ENCODE measurements around the gene LENG8.
"Not testable (repeated sequence)": the region's sequence is repeated elsewhere in the genome, so short reads cannot be mapped to it uniquely, and the experiment has no call there.

LENG8 gene

DNA sequence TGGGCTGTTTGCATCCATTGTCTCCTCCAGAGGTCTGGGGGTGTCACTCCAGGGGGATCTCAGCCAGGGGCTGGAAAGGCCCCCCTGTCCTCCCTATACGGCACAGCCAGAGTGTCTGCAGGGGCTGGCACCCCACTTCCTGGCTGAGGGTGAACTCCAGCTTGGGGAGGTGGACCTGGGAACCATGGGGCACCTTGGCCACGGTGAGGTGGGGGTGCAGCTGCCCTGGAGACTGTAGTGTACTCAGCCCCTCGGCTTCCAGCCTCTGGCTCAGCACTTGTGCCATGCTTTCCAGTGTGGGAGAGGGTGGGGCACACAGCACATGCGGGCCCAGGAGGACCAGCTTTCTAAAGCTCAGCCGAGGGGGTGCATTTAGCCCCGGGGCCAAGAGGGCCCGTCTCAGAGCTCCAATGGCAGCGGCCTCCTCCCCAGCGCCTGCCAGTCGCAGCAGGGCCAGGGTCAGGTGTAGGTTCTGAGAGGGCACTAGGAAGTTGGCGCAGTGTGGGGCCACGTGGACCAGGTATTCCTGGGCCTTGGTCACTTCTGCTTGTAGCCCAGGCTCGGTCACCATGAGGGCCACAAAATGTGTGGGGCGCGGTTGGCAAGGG is 13.2 kb downstream of the LENG8 start:
- DNase-seq (ENCODE audit: low read depth), result no peak

DNA sequence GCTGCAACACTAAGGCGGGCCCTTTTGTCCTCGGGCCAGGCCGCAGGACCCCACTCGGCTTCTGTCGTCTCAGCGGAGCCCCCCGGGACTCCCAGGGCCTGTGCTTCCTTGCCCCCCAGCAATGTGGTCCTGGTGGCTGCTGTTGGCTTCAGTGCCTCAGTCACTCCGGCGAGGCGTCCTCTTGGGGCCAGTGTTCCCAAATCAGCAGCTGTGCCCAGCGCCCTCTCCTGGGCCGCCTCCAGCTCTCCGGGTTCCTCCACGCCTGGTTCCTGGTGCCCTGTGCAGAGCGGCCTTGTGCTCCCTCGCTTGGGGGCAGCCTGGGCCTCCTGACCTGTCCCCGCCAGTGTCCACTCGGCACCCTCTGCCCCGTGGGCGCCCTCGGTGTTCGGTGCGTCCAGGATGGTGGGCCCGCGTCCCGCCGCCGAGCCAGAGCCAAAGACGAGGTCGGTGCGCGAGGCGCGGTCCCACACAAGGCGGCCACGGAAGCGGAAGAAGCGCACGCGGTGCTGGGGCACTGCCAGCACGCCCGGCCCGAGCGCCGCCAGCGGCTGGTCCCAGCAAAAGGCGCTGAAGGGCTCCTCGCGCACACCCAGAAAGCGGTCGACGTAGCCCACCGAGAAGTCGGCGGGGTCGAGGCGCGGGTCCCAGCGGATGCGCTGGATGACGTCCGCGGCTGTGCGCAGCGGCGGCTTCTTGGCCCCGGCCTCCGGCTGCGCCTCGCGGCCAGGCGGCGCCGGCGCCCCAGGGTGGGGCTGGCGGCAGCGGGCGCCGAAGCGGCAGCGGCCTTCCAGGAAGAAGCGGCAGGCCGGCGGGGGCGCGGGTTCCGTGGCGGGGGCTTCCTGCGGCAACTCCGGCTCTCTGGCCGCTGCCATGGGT is 13.9 kb downstream of the LENG8 start:
- DNase-seq (ENCODE audit: low read depth), result peak; percentile 59

DNA sequence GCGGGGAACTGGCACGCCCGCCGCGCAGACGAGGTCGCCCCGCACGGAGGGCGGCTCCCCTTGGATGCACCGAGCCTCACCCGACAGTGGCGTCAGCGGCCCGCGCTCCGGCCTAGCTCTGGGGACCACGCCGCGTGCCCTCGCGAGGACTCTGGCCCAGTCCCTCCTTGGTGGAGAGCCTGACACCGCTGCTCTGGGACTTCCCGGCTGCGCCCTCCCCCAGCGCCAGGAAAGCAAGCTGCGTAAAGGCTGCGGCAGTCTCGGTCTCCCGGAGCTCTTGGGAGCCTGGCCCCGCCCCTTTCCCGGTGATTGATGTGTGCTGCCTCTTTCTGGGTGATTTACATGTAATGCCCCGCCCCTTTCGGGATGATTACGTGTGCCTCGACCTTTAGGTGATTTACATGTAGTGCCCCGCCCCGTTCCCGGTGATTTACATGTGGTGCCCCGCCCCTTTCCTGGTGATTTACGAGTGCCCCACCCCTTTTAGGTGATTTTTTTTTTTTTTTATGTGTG is 14.6 kb downstream of the LENG8 start, which contains the start of gene LENG9:
Gene LENG9 (minus strand): TSS at position 248 of the 513 bp plus-strand sequence. CDS start 252 bp downstream, outside the sequence.
- DNase-seq (ENCODE audit: low read depth), result peak; percentile 99

DNA sequence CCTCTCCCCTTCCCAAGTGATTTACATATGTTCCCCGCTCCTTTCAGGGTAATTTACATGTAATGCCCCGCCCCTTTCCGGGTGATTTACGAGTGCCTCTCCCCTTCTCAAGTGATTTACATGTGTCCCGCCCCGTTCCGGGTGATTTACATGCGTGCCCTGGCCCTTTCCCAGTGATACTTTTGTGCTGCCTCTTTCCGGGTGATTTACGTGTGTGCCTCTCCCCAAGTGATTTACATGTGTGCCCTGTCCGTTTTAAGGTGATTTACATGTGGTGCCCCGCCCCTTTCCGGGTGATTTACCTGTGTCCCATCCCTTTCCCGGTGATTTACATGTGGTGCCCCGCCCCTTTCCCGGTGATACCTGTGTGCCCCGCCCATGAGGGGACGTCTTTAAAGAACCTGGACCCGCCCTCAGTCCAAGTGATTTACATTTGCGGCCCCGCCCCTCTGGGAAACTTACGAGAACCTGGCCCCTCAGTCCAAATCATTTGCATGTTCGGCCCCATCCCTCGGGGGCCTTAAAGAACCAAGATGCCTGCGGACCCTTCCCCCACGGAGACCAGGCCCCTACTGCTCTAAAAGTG is 15.1 kb downstream of the LENG8 start:
- peak; percentile 65 for DNase-seq (ENCODE audit: low read depth)

DNA sequence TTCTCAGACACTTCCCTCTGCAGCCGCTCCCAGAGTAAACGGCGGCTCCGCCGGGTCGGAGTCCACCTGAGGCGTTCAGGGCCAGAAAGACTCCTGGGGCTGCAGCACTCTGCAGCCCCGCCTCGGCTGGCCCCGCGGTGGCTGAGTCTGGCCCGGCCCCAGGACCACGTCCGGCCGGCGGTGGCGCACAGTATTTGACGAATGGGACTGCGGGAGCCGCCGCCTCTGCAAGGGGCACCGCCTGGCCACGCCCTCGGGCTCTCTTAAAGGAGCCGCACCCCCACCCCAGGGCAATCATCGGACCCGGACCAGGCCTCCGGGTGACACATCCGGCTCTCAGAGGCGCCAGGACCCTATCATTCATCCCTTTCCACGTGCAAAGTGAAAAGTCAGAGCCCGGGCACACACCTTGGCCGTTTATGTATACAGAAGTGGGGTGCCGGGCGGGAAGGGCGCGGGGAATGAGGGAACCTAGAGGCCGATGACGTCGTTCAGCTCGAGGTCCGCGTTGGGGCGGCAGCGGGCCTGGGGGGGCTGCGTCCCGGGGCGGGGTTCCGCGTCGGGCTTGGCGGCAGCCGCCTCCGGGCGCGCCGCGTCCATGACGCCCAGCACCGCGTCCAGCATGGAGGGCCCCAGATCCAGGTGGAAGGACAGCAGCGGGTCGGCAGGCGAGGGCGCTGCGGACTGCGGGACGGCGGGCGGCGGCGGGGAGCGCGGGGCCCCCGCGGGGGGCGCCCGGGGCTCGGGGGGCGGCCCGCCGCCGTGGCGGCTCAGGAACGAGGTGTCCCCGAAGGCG is 15.8 kb downstream of the LENG8 start:
- DNase-seq (ENCODE audit: low read depth), result peak; percentile 84

DNA sequence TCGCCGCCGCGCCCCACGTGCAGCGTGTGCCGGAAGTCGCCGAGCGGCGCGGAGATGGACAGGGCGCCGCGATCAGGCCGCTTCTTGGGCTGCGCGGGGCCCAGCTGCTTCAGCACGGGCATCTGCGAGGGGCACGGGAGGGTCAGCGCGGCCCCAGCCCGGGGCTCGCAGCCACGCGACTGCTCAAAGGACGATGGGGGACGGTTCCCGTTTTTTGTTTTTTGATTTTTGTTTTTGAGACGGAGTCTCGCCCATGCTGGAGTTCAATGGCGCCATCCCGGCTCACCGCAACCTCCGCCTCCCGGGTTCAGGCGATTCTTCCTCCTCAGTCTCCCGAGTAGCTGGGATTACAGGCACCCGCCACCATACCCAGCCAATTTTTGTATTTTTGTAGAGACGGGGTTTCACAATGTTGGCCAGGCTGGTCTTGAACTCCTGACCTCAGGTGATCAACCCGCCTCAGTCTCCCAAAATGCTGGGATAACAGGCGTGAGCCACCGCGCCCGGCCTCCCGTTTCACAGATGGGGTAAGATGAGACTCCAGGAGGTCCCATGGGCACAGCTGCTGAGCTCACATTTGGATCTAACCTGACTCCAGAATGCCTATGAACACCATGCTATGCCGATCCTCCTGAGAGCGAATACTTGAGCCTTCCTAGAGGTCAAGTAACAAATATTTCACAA is 16.6 kb downstream of the LENG8 start:
- DNase-seq (ENCODE audit: low read depth), result no peak

DNA sequence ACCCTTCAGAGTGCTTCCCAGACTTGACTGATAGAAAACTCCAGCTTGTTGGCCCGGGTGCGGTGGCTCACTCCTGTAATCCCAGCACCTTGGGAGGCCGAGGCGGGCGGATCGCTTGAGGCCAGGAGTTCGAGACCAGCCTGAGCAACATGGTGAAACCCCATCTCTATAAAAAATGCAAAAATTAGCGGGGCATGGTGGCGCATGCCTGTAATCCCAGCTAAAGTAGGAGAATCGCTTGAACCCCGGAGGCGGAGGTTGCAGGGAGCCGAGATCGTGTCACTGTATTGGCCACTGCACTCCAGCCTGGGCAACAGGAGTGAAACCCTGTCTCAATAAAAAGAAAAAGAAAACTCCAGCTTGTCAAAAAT is 17.1 kb downstream of the LENG8 start:
- not testable (repeated sequence) for DNase-seq (ENCODE audit: low read depth)

DNA sequence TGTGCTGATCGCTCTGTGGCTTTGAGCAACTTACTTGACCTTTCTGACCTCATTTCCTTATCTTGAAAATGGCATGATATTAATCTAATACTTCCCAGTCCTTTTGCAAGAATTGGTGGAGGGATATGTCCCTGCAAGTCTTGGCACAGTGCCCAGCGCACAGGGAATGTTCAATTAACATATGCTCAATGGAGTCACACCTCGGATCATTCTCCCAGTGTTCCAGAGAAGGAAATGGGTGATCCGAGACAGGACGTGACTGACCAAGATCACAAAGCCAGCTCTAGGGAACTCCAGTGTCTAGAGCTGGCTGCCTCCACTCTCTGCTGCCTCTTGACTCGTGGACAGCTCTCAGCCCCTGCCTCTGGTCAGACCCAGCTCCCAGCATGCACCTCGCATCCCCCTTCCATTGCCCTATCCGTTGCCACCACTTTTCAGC is 20.5 kb downstream of the LENG8 start:
- DNase-seq (ENCODE audit: low read depth), result no peak

DNA sequence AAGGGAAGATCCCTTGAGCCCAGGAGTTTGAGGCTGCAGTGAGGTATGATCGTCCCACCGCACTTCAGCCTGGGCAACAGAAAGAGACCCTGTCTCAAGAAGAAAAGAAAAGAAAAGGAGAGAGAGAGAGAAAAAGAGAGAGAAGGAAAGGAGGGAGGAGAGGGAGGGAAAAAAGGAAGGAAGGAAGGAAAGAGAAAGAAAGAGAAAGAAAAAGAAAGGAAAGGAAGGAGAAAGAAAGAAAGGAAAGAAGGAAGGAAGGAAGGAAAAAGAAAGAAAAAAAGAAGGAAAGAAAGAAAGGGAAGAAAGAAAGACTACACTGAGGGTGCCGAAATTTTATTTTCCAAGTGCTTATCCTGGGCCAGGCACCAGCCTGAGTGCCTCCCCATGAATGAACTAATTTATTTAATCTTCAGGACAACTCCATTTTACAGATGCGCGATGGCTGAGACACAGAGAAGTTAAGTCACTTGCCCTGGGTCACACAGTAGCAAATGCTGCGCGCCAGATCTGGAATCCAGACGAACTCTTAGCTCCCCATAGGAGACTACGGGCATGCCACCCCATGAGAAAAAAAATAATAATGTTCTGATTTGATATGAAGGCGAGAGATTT is 21.4 kb downstream of the LENG8 start:
- DNase-seq (ENCODE audit: low read depth), result no peak

DNA sequence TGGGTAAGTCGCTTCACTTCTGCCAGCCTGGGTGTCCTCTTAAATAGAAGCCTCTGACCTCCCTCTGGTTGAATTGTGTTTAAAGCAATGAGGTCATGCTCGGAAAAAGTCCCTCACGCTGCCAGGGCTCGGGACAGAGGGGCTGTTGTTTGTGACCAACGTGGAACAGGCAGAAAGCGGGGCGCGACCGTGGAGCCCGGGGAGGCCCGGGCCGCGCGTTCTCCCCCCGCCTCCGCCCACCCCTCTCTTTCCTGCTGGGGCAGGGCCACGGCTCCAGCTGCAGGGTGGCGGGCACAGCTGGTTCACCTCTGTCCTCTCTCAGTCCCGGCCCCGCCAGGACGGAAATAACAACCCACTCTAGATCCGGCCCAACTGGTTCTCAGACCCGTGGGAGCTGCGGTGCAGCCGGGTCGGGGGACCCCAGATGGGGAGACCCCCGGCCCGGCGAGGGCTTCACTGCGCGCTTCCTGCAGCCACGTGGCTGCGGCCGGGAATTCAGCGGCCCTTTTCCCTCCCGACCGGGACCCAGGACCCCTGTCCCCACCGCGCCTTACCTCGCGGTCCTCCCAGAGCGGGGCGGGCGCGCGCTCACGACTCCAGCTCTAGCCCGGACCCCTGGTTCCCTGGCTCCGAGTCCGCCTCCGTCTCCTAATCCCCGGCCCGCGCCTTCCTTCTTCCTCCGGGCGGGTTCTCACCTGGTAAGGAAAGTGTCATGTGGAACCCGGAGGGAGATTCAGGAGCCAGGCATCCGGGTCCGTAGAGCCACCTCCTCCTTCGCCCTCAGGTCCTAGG is 22.2 kb downstream of the LENG8 start:
- no peak for DNase-seq (ENCODE audit: low read depth)

DNA sequence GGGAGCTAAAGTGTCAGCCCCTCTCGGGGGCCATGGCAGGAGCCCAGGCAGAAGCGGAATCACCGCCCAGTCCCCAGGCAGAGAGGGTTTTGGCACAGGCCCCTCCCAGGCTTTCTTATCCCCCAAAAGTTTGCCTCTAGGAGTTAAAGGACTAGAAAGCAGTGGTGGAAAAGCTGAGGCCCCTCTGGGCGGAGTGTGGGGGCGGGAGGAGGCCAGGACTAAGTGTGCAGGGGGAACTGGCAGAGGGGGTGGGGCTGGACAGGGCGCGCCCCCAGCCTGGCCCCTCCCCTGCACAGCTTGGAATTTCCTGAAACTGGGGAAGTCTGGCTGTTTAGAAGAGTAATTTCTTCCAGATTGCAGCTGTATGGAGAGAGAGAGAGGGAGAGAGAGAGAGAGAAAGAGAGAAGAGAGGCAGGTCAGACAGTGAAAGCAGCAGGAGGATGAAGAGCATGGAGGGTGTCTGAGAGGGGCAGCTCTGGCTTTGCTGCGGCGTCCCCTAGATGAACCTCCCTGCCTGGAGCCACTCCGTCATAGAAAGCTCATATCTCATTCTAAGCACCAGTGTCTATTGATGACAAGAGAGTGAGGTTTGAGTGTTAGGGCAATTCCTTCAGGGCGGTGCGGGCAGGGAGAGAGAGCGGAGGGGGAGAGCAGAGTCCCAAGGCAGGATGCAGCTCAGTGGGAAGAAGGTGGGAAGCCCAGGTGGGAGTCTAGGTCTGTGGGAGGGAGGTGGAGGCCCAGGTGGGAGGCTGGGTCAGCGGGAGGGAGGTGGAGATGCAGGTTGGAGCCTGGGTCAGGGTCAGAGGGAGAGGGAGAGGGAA is 24.3 kb downstream of the LENG8 start, which contains the start of gene CDC42EP5:
Gene CDC42EP5 (minus strand): TSS at position 226 of the 821 bp plus-strand sequence. CDS start 7,749 bp downstream, outside the sequence.
- peak; percentile 91 for DNase-seq (ENCODE audit: low read depth)

DNA sequence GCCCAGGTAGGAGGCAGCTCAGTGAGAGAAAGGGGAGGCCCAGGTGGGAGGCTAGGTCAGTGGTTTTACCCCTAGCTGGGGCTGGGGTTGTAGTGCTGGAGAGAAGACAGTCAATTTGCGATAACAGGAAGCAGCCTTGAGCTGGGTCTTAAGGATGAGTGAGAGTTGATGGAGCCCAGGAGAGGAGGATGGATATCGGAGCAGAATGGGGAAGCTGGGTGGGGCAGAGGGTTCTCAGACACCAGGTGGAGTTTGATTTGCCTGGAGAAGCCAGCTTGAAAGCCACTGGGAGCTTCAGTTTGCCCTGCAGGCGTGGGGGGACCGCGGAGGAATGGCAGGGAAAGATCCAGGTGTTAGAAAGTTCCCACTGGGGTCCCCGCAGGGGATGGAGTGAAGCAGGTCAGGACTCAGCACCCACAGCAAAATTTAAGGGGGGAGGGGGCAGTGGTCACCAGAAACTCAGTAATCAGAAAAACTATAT is 24.9 kb downstream of the LENG8 start:
- no peak for DNase-seq (ENCODE audit: low read depth)

DNA sequence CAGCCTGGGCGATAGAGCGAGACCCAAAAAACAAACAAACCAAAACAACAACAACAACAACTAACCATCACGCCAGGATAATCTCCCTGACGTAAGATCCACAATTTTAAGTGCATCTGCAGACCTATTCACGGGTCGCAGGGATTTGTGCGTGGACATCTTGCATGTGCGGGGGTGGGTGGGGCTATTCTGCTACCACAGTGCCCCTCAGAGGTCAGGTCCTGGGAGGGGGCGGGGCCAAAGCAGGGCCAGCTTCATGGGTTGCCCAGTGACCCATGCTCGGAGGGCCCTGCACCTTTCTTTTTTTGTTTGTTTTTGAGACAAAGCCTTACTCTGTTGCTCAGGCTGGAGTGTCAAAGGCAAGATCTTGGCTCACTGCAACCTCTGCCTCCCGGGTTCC is 26.7 kb downstream of the LENG8 start:
- no peak for DNase-seq (ENCODE audit: low read depth)

DNA sequence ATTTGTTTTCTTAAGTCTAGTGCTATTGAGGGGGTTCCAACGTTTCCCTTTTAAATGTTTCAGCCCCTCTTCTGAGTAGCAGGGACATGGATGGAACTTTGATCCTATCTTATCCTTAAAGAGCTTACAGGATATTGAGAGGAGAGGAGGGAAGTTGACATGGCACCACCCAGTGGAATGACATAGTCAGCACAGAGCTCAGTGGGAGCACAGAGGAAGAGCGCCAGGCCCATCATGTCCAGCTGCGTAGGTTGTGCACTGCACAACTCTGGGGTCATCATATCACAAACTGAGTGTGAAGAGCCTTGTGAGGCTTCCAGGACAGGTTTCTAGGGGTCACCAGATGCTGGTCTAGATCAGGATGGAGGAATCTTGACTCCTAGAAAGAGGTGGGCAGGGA is 28.7 kb downstream of the LENG8 start:
- no peak for DNase-seq (ENCODE audit: low read depth)

DNA sequence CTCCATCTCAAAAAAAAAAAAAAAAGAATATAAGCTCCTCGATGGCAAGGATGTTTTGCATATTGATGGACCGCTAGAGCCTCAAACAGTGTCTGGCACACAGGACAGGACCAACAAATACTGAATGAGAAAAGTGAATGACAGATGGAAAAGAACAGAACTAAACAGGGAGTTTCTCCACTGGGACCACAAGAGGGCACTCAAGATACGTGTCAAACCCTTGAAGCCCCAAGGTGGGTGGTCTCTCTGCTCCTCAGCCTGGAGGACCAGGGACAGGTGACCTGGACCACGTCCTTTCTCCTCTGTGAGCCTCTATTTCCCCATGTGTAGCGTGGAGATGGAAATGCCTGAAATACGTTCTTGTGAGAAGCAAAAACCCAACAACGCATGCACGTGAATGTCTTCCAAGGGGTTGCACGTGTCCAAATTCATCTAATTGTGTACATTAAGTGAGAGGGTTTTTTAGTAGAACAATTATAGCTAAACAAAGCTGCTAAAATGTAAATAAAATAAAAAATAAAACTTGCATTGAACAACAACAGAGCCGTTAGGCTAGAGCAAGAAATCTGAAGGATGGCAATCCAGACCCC is 29.8 kb downstream of the LENG8 start:
- DNase-seq (ENCODE audit: low read depth), result peak; percentile 28

DNA sequence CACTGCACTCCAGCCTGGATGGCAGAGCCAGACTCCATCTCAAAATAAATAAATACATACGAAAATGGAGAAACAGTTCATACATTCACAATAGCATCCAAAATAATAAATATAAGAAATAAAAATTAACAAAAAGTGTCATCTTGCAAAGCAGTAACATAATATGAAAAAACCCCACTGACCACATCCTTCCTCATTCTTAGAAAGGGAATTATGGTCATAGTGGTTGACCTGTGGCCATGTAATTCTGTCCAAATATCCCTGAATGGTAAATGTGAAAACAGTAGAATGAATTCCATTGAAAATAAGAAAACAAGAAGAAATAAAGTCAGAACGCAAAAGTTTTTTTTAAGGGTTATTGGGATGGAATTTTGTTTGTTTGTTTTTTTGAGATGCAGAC is 31.1 kb downstream of the LENG8 start:
- no peak for DNase-seq (ENCODE audit: low read depth)

DNA sequence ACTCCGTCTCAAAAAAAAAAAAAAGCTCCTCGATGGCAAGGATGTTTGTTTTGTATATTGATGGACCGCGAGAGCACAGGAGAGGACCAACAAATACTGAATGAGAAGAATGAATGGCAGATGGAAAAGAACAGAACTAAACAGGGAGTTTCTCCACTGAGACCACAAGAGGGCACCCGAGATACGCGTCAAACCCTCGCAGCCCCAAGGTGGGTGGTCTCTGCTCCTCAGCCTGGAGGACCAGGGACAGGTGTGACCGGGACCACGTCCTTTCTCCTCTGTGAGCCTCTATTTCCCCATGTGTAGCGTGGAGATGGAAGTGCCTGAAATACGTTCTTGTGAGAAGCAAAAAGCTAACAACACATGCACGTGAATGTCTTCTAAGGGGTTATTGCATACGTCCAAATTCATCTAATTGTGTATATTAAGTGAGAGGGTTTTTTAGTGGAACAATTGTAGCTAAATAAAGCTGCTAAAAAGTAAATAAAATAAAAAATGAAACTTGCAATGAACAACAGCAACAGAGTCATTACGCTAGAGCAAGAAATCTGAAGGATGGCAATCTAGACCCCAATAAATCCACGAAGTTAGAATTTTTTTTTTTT is 32.4 kb downstream of the LENG8 start:
- DNase-seq (ENCODE audit: low read depth), result no peak

DNA sequence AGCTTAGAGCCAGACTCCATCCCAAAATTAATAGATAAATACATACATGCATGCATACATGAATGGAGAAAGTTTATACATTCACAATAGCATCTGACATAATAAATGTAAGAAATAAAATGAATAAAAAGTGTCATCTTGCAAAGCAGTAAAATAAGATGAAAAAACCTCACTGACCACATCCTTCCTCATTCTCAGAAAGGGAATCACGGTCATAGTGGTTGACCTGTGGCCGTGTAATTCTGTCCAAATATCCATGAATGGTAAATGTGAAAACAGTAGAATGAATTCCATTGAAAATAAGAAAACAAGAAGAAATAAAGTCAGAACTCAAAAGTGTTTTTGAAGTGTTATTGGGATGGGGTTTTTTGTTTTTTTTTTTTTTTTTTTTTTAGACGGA is 33.9 kb downstream of the LENG8 start:
- DNase-seq (ENCODE audit: low read depth), result no peak

Measured in fibroblast of gingiva (primary cell).